Measurements from ENCODE around the gene RTL10.

The RTL10 gene

GRCh38 chr22:19879246-19879570 lies 24.5 kb upstream of the RTL10 start:
- no peak for FAIRE-seq
- TF ChIP-seq CTCF (IDR thresholded peaks at IDR 0.05; ENCODE audit: insufficient read depth, missing control alignments) = no peak
- DNase-seq (ENCODE audit: insufficient read length, low spot score) = no peak

- DNase-seq (ENCODE audit: insufficient read length, low spot score) = no peak
- no peak for FAIRE-seq
- no peak for TF ChIP-seq CTCF (IDR thresholded peaks at IDR 0.05; ENCODE audit: insufficient read depth, missing control alignments)
Observed at GRCh38 chr22:19878461-19879245, 24.0 kb upstream of the RTL10 start.

- TF ChIP-seq CTCF (IDR thresholded peaks at IDR 0.05; ENCODE audit: insufficient read depth, missing control alignments) = no peak
- FAIRE-seq (no peak), DNase-seq (ENCODE audit: insufficient read length, low spot score) (no peak)
Observed at GRCh38 chr22:19877626-19878339, 23.1 kb upstream of the RTL10 start.

- DNase-seq (ENCODE audit: insufficient read length, low spot score) = no peak
- FAIRE-seq = no peak
- TF ChIP-seq CTCF (IDR thresholded peaks at IDR 0.05; ENCODE audit: insufficient read depth, missing control alignments) = no peak
Observed at GRCh38 chr22:19876941-19877625, 22.4 kb upstream of the RTL10 start.

GRCh38 chr22:19876314-19876940 lies 21.8 kb upstream of the RTL10 start:
- TF ChIP-seq CTCF (IDR thresholded peaks at IDR 0.05; ENCODE audit: insufficient read depth, missing control alignments) = no peak
- FAIRE-seq = no peak
- DNase-seq (ENCODE audit: insufficient read length, low spot score) = no peak

- no peak for DNase-seq (ENCODE audit: insufficient read length, low spot score)
- TF ChIP-seq CTCF (IDR thresholded peaks at IDR 0.05; ENCODE audit: insufficient read depth, missing control alignments) = no peak
- FAIRE-seq = no peak
Observed at GRCh38 chr22:19875531-19876313, 21.0 kb upstream of the RTL10 start.
